ENCODE measurements around the gene LRRC4C.

LRRC4C gene

DNA sequence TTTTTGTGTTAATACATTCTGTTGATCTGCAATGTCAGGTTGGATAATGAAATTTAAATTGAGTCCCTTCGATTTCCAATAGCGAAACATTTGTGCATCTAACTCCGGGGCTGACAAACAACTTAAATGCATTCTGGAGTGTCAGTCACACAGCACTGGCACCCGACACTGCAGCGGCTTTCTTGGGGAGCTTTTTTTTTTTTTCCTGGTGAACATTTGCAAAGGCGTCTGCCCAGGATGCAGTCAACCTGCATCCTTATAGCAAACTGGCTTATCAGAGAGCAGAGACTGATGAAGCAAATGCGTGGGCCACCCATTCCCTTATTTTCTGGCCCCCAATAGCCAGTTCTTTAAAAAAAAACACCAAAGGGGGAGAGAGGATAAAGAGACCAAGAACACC is 1167.7 kb downstream of the LRRC4C start:
- DNase-seq (ENCODE audit: low read depth in 2 of 2): no peak

DNA sequence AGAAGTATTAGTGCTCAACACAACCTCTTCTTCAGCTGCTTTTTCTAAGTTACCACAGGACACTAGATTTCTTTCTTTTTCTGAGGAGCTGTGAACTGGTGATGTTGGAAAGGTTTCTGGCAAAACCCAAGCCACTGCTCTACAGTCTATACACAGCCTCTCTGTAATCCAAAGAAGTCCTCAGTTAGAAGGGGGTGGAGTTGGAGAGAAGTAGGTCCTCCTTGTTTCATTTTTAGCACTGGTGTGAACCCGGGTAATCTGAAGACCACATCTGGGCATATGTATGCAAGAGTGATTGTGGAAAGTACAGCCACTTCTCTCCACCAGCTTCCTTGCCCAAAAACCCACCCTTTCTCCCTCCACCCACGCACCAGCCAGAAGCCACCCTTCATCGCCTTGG is 1168.1 kb downstream of the LRRC4C start:
- no peak for DNase-seq (ENCODE audit: low read depth in 2 of 2)

DNA sequence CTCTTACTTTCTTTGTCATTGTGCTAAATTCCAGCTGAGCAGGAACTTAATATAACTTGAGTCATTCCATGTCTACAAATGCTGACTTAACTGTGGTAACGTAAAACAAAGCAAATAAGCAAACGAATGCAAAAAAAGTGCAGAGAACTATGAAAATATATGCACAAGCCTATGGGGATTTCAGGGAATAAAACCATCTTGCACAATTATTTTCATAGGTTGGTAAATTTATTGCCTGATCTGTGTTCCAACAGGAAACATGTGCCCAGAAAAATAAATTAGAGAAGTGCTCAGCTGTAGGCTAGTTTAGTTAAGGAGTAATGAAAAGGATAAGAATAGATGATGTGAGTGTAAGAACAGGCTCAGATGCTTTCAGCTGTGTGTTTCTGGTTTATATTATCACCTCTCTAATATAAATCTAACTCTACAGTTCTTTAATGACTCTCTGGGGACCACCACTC is 1169.3 kb downstream of the LRRC4C start:
- no peak for DNase-seq (ENCODE audit: low read depth in 2 of 2)

DNA sequence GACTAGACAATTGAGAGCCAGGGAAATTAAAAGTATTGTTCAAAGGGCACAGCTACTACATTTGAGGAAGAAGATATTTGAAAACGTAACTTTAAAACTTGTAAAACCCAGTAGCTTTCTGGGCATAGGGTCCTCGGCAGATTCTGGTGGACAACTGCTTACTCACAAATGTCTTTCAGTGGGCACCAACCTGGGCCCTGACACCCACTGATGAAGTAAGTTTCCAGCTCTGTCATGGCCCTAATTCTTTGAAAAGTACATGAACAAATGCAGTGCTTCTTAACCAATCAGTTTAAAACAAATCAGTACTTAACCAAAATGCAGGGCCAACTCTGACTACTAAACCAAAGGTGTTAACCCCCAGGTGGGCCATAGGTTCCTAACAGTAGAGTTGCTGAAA is 1170.1 kb downstream of the LRRC4C start:
- DNase-seq (ENCODE audit: low read depth in 2 of 2): no peak

DNA sequence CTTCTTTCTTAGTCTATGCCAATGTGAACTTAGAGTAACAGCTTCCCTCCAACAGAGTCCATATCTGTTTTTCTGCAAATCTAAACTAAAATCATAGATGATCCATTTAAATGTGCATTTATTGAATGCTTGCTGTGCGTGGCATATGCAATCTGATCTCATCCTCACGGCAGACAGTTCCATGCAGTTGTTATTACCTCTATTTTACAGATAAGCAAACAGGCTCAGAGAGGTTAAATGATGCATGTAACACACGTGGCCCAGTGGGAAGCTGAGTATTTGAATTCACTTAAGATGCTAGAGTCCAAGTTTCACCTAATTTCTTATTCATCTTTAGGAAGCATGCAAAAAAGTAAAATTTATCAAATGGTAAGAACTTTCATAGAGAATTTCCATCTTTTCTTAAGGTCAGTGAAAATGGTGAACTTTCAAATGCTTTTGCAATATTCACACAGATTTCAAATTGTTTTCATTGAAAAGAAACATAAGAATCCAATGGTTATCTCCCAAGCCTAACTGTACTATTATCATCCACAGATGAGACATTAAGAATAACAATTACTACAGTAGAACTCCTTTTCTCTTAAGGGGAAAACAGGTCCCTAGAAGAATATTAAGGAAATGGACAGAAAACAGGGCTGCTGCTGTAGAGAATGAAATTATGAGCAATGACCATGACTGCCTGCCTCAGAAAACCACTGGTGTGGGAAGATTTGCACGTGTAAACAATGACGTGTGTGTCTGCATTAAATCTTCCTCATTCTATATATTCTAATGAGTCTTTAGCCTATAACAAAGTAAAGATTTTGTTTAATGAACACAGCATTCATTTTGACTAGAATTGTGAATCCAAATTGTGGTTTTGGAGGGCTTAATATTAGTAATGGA is 1171.3 kb downstream of the LRRC4C start:
- DNase-seq (ENCODE audit: low read depth in 2 of 2): no peak

DNA sequence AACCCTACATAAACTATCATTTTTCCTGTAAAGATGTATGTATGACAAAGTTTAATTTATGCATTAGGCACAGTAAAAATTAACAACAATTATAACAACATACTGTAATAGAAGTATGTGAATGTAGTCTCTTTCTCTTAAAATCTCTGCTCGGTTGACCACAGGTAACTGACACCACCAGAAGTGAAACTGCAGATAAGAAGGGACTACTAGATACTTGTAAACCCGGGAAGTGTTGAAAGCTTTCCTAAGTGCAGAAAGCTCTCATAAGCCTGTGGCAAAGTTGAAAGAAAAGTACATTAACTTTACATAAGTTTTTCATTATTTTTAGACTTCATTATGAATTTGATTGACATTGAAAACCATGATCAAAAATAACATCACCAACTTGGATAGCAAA is 1173.3 kb downstream of the LRRC4C start:
- no peak for DNase-seq (ENCODE audit: low read depth in 2 of 2)

DNA sequence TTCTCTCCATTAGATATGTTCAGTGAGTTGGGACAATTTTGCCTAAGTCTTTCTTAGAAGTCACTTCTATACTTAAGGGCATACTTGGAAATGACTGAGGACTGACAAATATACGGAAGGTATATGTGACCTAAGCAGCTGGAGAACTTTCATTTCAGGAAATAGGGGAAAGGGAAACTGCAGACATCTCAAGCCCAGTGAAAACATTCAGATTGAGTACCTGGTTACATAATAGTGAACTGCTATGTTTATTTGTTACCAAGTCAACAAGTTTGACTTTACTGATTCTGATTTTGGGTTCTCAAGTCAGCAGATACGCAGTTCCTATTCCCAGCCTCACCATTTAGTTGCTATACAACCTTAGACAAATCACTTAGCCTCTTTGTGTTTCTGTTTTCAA is 1173.9 kb downstream of the LRRC4C start:
- no peak for DNase-seq (ENCODE audit: low read depth in 2 of 2)

DNA sequence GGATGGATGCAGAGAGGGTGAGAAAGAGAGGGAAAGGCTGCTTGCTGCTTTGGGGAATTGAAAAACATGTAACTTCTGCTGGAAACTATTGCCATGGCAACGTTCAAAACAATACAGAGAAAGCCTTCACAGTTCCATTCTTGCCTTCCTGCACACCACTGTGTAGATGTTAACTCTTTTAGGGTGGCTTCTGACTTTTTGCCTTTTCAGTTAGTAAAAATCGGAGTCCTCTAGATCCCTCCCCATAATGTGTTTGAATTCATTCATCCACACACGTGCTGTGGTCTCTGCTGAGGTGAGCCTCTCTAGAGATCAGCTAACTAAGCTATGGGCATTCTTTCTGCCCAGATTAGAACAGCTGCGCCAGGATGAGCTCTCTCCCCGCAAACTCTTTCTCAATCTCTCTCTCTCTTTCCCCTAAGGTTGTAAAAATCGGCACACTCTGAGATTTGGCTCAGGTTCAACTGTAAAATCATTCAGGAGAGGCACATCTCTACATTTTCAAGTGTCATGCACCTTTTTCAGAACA is 1178.3 kb downstream of the LRRC4C start:
- DNase-seq (ENCODE audit: low read depth in 2 of 2): no peak

DNA sequence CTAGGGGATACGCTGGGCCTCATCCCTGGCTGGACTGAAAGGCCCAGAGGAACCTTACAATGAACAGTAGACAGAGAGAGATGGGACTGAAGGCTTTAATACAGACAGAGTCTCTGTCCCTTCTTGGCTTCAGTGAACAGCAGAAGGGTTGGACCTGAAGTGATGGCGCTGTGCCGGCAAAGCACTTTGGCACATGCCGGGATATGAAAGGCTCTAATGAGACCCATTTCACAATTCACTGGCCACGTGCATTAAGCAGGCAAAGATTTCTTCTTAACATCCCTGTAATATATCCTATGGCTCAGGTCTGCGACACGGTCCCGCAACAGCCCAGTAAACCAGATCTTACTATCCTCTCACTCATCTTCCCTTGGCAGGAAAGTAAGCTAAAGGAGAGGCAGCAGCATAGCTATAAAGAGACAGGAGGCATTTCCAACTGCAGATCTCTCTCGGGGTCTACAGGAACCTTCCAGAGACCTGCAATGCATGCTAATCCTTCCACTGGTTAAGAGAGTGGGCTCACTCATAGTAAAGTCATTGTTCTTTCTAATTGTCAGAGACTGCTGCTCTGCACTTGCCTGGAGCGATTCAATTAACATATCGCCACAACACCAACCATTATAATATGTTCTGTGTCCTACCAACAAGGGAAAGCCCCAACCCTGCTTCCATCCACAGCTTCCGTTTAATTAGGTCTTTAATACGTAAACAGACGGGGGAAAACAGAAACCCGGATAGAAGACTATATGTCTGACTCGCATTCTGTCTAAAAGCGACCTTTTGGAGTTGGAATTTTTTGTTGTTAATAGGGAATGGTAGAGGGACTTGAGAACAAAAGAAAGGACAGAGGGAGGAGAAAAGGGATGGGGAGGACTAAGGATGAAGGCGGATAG is 1179.0 kb downstream of the LRRC4C start:
- DNase-seq (ENCODE audit: low read depth in 2 of 2): no peak

DNA sequence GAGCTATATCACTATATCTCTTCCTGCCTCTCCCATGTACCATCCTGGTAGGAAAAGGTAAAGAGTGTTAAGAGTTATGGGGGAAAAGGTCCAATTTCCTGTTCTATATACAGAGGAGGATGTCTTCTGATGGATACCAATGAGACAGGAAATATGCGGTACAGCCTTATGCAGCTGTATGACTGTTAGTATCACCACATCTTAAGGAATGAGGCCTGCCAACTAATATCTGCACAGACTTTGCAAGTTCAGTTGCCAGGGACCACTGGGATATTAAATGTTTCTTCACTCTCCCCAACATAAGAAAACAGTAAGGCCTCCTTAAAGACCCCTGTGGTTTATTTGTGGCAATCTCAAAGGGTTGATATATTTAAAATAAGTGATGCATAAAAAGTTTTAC is 1182.5 kb downstream of the LRRC4C start:
- DNase-seq (ENCODE audit: low read depth in 2 of 2): no peak

DNA sequence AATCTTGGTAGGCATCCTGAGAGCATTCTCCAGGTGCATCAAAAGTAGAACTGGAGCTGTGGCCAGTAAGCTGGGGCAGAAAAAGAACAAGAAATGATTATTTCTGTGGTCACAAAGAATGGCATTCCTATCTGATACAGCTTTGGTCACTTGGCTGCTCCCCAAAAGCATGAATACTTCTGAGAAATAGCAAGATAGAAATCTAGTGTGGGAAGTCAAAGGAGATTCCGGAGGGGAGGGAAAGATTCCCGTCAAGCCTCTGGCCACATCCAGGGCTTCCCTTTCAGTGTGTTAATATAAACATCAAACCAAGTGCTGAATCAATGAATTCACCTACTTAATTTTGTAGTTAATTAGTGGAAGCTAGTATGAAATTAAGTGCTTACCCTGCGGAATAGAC is 1185.4 kb downstream of the LRRC4C start:
- DNase-seq (ENCODE audit: low read depth in 2 of 2): no peak

DNA sequence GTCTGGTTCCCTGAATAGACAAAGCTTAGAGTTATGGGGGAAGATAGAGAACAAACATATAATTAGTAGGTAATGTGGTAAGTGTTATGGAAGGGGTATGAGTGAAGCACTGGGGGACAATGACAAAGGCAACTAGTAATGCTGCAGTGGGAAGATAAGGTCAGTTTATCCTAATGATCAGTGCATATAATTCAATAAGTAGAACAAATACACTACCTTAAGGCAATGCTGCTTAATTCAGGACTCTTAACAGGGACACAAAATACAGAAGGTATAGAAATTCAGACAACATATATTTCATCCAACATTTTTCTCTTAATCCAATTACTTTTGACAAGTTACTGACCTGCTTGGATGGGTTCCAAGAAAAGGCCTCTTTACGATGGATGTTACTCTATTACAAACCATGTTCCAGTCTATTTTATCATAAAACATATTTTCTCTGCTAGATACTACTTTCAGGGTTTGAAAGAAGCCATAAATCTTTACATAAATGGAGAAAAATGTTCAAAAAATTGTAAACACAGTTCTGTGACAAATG is 1186.2 kb downstream of the LRRC4C start:
- DNase-seq (ENCODE audit: low read depth in 2 of 2): no peak

DNA sequence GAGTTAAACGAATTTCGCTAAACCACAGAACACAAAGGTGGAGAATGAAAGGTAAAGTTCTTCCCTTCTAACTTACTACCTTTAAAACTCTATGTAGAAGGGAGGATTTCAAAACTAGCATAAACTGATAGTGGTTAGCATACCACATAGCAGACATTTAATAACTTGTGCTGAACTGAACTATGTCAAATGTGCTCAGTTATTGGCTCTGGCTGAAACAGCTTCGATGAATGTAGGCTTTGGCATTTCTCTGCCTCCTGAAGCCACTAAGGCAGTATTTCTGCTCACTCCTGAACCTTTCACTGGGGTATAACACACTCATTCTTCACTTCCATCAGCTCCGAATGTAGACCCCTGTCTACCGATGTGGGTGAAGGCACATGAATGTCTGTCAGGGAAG is 1188.1 kb downstream of the LRRC4C start:
- no peak for DNase-seq (ENCODE audit: low read depth in 2 of 2)

DNA sequence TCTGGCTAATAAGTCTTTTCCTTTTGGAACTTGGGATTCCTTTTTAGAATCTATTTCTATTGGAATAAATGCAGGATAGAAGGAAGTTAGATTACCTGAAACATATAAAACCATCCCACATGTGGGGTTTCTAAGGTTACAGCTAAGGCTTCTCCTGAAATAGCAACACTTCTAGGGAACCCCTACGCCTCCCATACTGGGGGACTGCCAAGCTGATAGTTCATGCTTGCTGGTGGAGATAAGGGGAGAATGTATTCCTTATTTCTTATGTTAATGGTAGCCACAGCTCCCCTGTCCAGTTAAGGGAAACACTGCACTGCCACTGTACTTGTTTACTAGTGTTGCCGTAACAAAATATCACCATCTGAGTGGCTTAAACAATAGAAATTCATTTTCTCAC is 1189.6 kb downstream of the LRRC4C start:
- DNase-seq (ENCODE audit: low read depth in 2 of 2): no peak

DNA sequence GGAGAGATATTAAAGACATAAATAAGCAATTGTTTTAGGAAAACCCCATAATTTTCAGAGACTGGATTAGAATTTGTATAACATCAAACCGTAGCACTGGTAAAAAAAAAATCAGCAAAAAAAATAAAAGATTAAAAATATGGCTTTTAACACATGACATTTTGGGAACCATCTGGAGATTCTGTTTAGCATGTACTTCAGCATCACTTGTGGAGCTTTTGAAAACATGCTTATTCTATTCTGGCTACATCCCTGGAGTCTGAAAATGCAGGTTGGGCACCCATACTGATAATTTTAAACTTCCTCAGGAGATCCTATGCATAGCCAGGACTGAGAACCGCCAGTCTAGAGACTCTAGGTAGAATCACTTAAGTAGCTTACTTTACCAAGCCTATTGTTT is 1190.9 kb downstream of the LRRC4C start:
- no peak for DNase-seq (ENCODE audit: low read depth in 2 of 2)

DNA sequence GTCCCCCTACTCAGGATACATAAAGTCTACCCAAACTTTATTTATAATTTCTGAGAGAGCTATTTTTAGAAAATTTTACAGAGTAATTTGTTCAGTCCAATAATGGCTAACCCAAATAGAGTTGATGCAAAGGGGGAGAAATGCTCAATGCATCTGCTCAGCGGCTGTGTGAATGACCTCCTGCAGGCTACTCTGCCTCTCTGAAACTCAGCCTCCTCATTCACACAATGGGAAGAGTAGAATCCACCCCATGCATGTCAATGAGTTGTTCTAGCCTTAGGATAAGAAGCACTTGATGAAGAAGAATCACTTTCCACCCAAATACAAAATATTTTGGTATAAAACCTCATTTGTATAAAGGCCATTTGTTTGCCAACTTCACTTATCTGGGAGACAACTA is 1204.0 kb downstream of the LRRC4C start:
- no peak for DNase-seq (ENCODE audit: low read depth in 2 of 2)

DNA sequence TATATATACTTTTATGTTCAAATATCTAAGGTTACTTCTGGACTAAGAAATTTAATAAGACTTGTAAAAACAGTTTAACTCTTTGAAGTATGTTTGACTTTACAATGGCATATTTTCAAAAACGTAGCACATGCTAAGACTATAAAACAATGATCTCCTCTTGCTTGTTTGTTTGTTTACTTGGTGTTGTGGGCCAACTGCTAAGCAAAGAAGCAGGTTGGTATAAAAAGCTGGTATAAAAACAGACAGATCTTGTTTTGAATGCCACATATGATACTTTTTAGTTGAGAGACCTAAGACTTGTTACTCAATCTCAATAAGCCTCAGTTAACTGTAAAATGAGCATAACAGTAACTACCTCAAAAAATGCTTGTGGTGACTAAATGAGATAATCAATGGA is 1206.3 kb downstream of the LRRC4C start:
- no peak for DNase-seq (ENCODE audit: low read depth in 2 of 2)

DNA sequence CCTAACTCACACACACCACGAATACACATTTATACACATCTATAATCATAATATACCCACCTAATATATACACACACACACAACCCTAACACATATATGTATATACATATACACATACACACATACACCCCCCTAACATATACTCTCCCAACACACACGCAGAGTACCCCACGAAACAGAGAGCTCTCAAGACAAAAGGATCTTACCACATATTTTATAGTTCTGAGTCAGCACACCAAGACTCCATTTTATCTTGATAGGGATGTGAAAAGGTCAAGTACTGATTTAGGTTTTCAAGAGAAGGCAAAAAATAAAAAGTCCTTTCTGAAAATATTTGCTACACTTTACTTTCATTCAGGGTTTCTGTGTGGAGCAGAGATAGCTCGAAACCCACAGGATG is 1207.2 kb downstream of the LRRC4C start:
- DNase-seq (ENCODE audit: low read depth in 2 of 2): no peak

DNA sequence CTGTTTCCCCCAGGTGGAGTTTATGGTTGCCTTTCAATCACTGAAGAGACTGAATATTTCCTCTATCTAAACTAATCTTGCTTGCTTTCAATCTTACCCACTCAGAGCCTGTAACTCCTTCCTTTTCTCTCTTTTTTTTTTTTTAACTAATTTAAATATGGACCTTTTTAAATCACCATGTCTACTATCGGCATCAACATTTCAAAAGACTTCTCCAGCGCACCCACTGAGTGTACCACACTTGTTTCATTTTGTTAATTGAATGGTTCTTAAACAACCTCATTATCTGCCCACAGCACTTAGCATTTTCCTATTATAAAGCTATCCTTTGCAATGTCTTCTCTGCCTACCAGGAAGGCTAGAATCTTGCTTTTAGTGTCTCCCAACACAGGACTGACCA is 1212.5 kb downstream of the LRRC4C start:
- no peak for DNase-seq (ENCODE audit: low read depth in 2 of 2)

DNA sequence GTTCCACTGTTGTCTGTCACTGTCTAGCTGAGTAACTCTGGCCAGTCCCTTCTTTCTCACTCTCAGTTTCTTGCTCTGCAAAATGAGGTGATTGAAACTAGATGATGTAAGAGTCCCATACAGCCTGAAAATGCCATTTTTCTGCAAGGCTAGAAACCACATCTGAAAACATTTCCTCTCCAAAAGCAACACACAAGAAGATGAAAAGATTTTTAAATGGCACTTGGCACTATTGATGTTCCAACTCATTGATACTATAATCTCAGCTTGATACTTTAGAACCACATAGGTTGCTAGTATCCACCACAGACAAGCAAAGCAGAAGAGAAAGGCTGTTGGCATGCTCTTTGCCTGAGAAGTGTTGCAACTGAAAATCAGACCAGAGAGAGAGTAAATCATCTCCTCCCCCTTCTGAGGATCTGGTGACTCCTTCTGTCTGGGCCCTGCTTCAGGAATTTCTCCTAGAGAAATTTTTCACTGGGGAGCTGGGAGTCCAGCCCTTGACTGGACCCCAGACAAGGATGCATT is 1217.9 kb downstream of the LRRC4C start:
- no peak for DNase-seq (ENCODE audit: low read depth in 2 of 2)

DNA sequence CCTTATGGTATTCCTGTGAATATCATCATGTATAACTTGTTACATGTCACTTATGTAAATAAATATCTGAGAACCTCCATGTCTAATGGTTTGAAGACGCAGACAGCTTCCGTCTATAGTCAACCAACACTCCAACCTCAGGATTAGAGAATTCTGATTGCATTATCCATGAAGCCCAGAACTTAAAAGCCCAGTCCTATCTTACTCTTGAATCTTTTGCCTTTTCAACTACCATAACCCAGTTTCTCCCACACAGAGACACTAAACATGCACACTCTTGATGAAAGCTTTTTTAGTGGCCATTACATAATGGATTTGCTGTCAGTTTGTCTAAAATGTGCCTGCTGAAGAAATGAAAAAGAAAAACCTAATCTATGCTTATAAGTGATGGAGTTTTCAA is 1219.2 kb downstream of the LRRC4C start:
- no peak for DNase-seq (ENCODE audit: low read depth in 2 of 2)

DNA sequence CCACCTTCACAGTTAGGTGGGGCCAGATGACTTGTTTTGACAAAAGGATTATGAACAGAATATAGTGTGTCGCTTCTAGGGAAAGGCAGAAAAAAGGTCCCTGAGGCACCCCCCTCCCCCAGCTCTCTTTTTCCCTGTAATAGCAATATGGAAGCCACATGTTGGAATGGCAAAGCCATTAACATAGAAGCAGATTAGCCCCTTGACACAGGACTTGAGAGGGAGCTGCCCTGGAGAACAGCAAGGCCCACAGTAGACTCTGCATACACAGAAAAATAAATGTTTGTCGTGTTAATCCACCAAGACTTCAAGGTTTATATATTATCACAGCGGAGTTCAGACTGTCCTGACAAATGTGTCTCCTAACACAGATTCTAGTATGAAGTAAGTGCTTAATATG is 1222.9 kb downstream of the LRRC4C start:
- no peak for DNase-seq (ENCODE audit: low read depth in 2 of 2)
